DMS153 (cell line): Measurements from ENCODE around the gene YEATS2.
"Not testable (repeated sequence)": the region's sequence is repeated elsewhere in the genome, so short reads cannot be mapped to it uniquely, and the experiment has no call there.

Experiments used
- DNase-seq: peaks from one replicate; lab custom pipeline; 2025; lab: John Stamatoyannopoulos, UW

The YEATS2 gene

DNA sequence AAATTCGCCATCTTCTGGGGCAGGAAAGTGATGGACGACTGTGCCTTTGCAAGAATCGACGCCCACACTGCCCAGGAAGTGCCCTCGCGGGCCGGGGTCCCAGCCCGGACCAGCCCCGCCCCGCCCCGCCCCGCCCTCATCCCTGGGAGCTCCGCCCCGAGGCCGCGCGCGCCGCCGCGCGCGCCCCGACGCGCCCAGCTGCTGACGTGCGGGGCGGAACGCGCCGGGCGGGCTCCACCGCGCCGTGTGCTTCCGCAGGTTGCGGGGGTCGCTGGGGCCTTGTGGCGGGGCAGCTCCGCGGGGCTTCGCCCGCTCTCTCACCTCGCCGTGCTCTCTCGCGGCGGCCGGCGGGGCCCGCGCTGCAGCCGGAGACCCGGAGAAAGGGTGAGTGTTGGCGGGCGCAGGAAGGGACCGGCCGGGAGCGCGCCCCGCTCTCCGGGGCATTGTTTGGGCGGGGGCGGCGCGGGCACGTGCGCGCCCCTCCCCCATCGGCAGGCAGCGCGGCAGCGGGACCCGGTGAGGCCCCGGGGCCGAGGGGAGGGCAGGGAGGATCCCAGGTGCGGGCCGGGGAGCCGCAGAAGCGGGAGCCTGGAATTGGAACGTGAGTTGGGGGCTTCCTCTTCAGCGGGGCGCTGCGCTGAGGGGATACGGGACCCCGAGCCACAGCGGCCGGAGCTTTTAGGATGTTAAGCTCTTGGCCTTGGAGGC lies at the start of gene YEATS2:
TSS of gene YEATS2 (plus strand) at position 188 of the 708 bp plus-strand sequence. CDS start 17,366 bp downstream, outside the sequence.
- peak; percentile 40 for DNase-seq

DNA sequence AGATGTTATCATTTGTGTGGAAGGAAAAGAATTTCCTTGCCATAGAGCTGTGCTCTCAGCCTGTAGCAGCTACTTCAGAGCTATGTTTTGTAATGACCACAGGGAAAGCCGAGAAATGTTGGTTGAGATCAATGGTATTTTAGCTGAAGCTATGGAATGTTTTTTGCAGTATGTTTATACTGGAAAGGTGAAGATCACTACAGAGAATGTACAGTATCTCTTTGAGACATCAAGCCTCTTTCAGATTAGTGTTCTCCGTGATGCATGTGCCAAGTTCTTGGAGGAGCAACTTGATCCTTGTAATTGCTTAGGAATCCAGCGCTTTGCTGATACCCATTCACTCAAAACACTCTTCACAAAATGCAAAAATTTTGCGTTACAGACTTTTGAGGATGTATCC lies 47.0 kb upstream of the YEATS2 start:
- no peak for DNase-seq

DNA sequence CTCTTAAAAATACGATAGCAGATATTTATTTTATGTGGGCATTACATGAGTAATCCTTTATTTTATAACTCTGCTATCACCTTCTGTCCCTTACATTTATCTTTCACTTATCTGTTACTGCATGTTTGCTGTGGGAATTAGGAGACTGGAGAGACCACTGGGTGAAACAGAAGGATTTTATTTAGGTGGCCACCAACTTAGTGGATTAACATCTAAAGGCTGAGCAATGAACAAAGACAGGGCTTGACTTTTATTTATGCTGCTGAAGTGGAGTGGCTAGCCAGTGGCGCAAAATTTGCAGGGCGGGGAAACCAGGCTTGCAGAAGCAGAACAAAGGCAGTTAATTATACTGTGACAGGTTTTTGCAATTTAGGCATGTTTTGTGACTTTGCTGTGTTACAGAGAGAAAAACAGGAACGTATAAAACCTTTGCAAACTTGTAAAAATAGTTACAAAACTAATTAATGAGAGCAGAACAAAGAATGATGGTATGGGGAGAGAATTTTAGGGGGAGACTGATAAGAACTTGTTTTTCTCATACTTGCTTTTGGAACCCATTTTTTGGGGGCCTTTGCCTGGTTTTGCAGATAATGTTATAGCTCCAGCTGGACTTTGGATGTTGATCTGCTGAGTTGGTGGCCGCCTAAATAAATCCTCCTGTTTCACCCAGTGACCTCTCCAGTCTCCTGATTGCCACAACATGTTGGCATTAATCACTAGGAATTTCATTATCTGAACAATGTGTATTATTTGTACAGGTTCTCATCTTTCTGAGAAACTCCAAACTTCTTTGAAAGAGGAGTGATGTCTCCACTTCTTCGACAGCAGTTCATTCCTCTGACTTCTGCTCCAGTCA lies 44.2 kb upstream of the YEATS2 start:
- no peak for DNase-seq

- DNase-seq: no peak
These were observed 42.9 kb upstream of the YEATS2 start for GRCh38 chr3:183654727-183655126.

GRCh38 chr3:183662099-183662498 lies 35.5 kb upstream of the YEATS2 start:
- no peak for DNase-seq

DNA sequence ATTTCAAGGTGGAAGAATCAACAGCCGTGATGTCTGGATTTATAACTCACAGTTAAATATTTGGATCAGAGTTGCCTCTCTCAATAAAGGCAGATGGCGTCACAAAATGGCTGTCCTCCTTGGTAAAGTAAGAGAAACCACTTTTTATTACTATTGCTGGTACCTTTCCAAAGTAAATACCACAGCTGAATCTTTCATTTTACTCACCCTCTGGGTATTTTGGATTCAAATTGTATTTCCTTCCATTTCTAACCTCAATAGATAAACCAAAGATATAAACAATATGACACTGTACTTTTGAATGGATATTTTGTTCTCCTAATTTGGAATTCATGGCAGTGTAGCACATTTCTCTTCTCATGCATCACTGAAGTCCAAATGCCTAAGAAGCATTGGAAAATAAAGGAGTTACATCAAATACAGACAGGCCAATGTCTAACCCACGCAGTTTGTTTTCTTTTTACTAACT lies 32.6 kb upstream of the YEATS2 start:
- DNase-seq: no peak

- DNase-seq: no peak
These were observed 17.5 kb upstream of the YEATS2 start for GRCh38 chr3:183680061-183680460.

GRCh38 chr3:183687705-183688104 lies 9.9 kb upstream of the YEATS2 start:
- DNase-seq: no peak

DNA sequence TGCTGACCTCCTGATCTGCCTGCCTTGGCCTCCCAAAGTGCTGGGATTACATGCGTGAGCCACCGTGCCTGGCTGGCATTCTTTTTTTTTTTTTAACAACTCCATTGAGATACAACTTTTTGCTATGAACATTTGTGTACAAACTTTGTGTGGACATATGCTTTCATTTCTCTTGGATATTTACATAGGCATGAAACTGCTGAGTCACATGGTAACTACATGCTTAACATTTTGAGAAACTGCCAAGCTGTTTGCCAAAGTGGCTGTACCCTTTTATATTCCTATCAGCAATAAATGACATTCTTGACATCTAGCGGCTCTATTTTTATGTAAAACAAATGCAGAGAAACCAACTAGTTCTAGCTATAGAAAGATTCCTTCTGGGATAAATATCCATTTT lies 8.7 kb upstream of the YEATS2 start:
- no peak for DNase-seq

DNA sequence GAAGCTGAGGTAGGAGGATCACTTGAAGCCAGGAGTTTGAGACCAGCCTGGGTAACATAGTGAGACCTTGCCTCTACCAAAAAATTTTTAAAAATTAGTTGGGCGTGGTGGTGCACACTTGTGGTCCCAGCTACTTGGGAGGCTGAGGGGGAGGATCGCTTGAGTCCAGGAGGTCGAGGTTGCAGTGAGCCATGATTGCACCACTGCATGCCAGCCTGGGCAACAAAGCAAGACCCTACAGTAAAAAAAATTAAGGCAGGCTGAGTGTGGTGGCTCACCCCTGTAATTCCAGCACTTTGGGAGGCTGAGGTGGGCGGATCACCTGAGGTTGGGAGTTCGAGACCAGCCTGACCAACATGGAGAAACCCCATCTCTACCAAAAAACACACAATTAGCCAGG lies 8.0 kb upstream of the YEATS2 start:
- DNase-seq: not testable (repeated sequence)

GRCh38 chr3:183690402-183690995 lies 7.1 kb upstream of the YEATS2 start:
- DNase-seq: no peak

DNA sequence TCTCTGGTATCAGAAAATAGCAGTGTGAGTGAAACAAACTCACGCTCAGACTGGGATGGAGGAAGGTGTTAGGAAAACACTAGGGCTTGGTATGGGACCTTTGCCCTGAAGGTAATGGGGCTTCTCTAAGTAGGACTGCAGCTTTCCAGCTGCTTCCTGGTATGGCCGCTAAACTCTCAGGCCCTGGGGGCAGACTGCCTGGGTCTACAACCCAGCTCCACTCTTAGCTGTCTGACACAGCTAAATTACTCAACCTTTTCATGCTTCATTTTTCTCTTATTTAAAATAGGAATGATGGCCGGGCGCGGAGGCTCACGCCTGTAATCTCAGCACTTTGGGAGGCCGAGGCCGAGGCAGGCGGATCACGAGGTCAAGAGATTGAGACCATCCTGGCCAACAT lies 5.2 kb upstream of the YEATS2 start:
- no peak for DNase-seq

- no peak for DNase-seq
These were observed 1.8 kb upstream of the YEATS2 start for GRCh38 chr3:183695569-183696364.

GRCh38 chr3:183697123-183697609 lies 431 bp upstream of the YEATS2 start:
- no peak for DNase-seq

DNA sequence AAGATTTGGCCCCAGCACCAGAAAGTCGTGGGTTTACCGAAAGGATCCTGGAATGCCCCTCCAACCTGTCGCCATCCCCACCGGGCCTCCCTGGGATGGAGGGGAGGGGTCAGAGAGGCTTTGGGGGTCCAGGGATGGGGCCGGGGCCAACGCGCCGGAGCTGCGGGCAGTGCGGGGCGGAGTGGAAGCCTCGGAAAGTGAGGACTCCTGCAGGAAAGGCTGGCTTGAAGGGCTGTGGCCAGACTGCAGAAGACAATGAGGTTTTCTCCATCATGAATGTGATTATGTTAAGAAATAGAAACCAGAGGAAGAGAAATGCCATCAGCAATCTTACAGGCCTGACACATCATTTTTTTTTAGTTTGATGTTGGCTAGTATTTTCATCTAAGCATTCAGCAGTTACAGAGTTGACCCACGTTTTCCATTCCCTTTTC lies 738 bp downstream of the YEATS2 start:
- DNase-seq: no peak

DNA sequence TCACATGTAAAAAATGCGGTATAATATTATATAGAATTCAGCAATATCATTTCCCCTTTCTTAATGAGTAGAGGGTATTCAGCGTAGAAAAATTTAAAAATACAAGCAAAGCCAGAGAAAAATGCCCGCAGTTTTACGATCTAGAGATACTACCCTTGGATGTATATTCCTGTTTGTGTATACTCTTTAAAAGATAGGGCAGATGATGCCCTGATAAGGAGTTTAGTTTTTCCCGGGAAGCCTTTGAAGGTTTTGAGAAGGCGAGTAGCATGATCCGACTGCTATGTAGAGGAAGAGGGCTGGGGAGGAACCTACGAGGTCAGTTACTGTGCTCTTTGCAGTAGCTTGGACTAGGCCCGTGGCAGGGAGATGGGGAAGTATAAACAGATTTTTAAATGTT lies 1.2 kb downstream of the YEATS2 start:
- DNase-seq: no peak

DNA sequence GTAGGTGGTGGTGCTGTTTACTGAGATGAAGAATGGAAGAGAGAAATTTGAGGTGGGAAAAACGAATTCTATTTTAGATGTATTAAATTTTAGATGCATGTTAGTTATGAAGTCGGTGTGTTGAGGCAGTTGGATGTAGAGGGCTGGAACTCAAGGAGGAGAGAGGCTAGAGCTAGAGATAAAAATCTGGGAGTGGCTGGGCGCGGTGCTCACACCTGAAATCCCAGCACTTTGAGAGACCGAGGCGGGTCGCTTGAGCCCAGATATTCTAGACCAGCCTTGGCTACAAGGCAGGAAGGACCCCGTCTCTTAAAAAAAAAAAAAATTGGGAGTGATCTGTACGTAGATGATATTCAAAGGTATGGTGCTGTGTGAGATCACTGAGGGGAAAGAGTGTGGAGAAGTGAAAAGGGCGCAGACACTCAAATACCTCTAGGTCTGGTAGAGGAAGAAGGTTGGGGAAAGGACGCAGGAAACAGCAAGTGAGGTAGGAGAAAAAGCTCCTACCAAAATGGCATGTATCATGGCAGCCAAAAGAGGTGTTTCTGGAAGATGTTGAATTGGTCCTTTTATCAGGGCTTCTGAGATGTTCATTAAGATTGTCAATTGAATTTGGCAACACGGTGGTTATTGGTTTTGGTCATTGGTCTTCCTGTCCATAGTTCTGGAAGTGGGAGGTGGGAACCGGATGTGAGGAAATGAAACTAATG lies 1.8 kb downstream of the YEATS2 start:
- DNase-seq: no peak

DNA sequence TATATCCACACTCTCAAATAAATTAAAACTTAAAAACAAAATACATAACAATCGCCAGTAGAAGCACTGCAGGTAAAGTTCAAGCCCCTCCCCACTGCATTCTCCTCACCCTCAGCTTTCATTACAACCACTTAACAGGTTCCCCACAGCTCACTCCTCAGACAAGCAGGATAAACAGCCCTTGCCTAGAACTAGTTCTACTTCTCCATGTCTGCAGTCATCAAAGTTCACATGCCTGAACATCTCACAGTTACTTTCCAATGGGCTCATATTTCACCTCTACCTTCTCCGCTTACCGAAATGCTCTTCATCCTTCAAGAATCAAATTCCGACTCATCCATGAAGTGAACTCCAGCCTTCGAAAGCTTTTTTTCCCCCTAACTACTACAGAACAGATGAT lies 4.1 kb downstream of the YEATS2 start:
- no peak for DNase-seq

DNA sequence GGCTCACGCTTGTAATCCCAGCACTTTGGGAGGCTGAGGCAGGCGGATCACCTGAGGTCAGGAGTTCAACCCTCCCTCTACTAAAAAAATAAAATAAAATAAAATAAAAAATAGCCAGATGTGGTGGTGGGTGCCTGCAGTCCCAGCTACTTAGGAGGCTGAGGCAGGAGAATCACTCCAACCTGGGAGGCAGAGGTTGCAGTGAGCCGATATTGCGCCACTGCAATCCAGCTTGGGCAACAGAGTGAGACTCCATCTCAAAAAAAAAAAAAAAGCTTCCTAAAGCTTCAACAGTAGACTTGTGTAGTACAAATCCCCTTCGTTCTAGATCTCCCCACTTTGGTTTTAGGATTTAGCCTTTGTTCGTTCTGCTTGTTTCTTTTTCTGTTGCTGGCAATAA lies 6.3 kb downstream of the YEATS2 start:
- DNase-seq: not testable (repeated sequence)

DNA sequence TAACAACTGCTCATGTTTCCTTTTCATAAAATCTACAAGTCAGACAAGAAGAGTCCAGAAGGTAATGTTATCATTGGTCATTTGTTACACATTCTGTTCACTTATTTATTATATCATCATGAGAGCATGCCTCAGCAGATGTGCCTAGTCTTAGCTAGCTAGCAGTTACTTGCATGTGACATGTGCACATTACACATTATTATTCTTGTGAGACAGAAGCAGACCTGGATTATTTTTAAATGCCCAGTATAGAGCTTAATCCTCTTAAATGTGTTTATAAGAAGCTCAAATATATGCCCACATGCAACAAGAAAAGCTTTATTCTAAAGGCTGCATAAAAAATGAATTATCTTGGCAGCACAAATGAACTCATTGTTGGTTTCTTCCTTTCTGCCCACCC lies 12.6 kb downstream of the YEATS2 start:
- no peak for DNase-seq

- DNase-seq: no peak
These were observed 13.9 kb downstream of the YEATS2 start for GRCh38 chr3:183711516-183711915.
